ENCODE measurements around the gene STOML3. TPM values are rescaled to one million over a fixed set of nuclear protein-coding genes. Genes with fewer than 3 reads are reported as not detected.

The STOML3 gene
- total RNA-seq: not detected
- long read RNA-seq: 0 reads

- DNase-seq (ENCODE audit: missing footprints) (no peak), ATAC-seq (no peak)
- intact Hi-C loops (cut with DNase I): no loop called here
These were observed at the start of gene STOML3 for GRCh38 chr13:38990693-38991092. STOML3 (minus strand) TSS chr13:38990831; CDS start chr13:38990721, 110 bp downstream.

GRCh38 chr13:39040206-39040605, 49.6 kb upstream of the STOML3 start:
- ATAC-seq: no peak
- DNase-seq (ENCODE audit: missing footprints): no peak
- intact Hi-C loops (cut with DNase I): no loop called here

- no peak for DNase-seq (ENCODE audit: missing footprints)
- intact Hi-C loops (cut with DNase I): loop anchor here (10.0 kb wide), 1 partner anchor 1736 kb away; the partner anchor contains the start of gene MRPS31
- no peak for ATAC-seq
These were observed 48.4 kb upstream of the STOML3 start for GRCh38 chr13:39039041-39039440.

GRCh38 chr13:39038569-39039030, 48.0 kb upstream of the STOML3 start:
- DNase-seq (ENCODE audit: missing footprints): peak; percentile 68
- peak; percentile 15 for ATAC-seq
- intact Hi-C loops (cut with DNase I): loop anchor here (10.0 kb wide), 1 partner anchor 1736 kb away; the partner anchor contains the start of gene MRPS31

GRCh38 chr13:39037880-39038568, 47.4 kb upstream of the STOML3 start, which contains the start of the genes NHLRC3 and PROSER1:
NHLRC3 (plus strand) TSS chr13:39038456; CDS start chr13:39038640, 184 bp downstream.
PROSER1 (minus strand) TSS chr13:39038089; CDS start chr13:39037242, 847 bp downstream.
- DNase-seq (ENCODE audit: missing footprints): peak; percentile 94
- intact Hi-C loops (cut with DNase I): loop anchor here (10.0 kb wide), 1 partner anchor 1737 kb away; the partner anchor contains the start of gene MRPS31

GRCh38 chr13:39037410-39037879, 46.8 kb upstream of the STOML3 start:
- intact Hi-C loops (cut with DNase I): loop anchor here (10.0 kb wide), 1 partner anchor 1737 kb away; the partner anchor contains the start of gene MRPS31
- no peak for DNase-seq (ENCODE audit: missing footprints)
- no peak for ATAC-seq

More at GRCh38 chr13:39037880-39038568, 47.4 kb upstream of the STOML3 start, which contains the start of the genes NHLRC3 and PROSER1:
- peak; percentile 96 for ATAC-seq

GRCh38 chr13:39036212-39036611, 45.6 kb upstream of the STOML3 start:
- DNase-seq (ENCODE audit: missing footprints) (no peak), ATAC-seq (no peak)
- intact Hi-C loops (cut with DNase I): loop anchor here (10.0 kb wide), 1 partner anchor 1739 kb away; the partner anchor contains the start of gene MRPS31

GRCh38 chr13:39035799-39036198, 45.2 kb upstream of the STOML3 start:
- ATAC-seq (no peak), DNase-seq (ENCODE audit: missing footprints) (no peak)
- intact Hi-C loops (cut with DNase I): loop anchor here (10.0 kb wide), 1 partner anchor 1739 kb away; the partner anchor contains the start of gene MRPS31

GRCh38 chr13:39035204-39035603, 44.6 kb upstream of the STOML3 start:
- ATAC-seq: no peak
- intact Hi-C loops (cut with DNase I): loop anchor here (10.0 kb wide), 1 partner anchor 1740 kb away; the partner anchor contains the start of gene MRPS31
- DNase-seq (ENCODE audit: missing footprints): no peak

- ATAC-seq (no peak), DNase-seq (ENCODE audit: missing footprints) (no peak)
- intact Hi-C loops (cut with DNase I): loop anchor here (10.0 kb wide), 1 partner anchor 1741 kb away; the partner anchor contains the start of gene MRPS31
These were observed 43.5 kb upstream of the STOML3 start for GRCh38 chr13:39034085-39034484.

GRCh38 chr13:39032150-39032549, 41.5 kb upstream of the STOML3 start:
- intact Hi-C loops (cut with DNase I): loop anchor here (10.0 kb wide), 1 partner anchor 1743 kb away; the partner anchor contains the start of gene MRPS31
- no peak for ATAC-seq
- no peak for DNase-seq (ENCODE audit: missing footprints)

- DNase-seq (ENCODE audit: missing footprints) (no peak), ATAC-seq (peak; percentile 20)
- intact Hi-C loops (cut with DNase I): no loop called here
These were observed 34.8 kb upstream of the STOML3 start for GRCh38 chr13:39025433-39025839.

- intact Hi-C loops (cut with DNase I): no loop called here
- no peak for ATAC-seq
- DNase-seq (ENCODE audit: missing footprints): no peak
These were observed 33.1 kb upstream of the STOML3 start for GRCh38 chr13:39023761-39024160.

- no peak for ATAC-seq
- intact Hi-C loops (cut with DNase I): no loop called here
- DNase-seq (ENCODE audit: missing footprints): no peak
These were observed 32.7 kb upstream of the STOML3 start for GRCh38 chr13:39023316-39023715.

GRCh38 chr13:39020853-39021462, 30.3 kb upstream of the STOML3 start:
- ATAC-seq: no peak
- DNase-seq (ENCODE audit: missing footprints): no peak
- intact Hi-C loops (cut with DNase I): no loop called here

- DNase-seq (ENCODE audit: missing footprints): no peak
- ATAC-seq: peak; percentile 20
- intact Hi-C loops (cut with DNase I): no loop called here
These were observed 26.2 kb upstream of the STOML3 start for GRCh38 chr13:39016787-39017186.

- no peak for DNase-seq (ENCODE audit: missing footprints)
- no peak for ATAC-seq
- intact Hi-C loops (cut with DNase I): no loop called here
These were observed 25.5 kb upstream of the STOML3 start for GRCh38 chr13:39016087-39016486.

- DNase-seq (ENCODE audit: missing footprints) (no peak), ATAC-seq (no peak)
- intact Hi-C loops (cut with DNase I): no loop called here
These were observed 22.8 kb upstream of the STOML3 start for GRCh38 chr13:39013462-39013861.

- no peak for DNase-seq (ENCODE audit: missing footprints)
- ATAC-seq: no peak
- intact Hi-C loops (cut with DNase I): no loop called here
These were observed 22.0 kb upstream of the STOML3 start for GRCh38 chr13:39012608-39013007.

Measured in Right ventricle myocardium inferior (tissue), 1 donor.